SK-N-SH (cell line): Measurements from ENCODE around the gene GUCY2C.

Source experiments
- CTCF ChIP-seq: fragments of 200-600 bp; sonication (generic); IDR thresholded peaks from 2 replicates; pipeline ENCODE4 v1.6.1; 2017; ENCODE audit warnings: antibody characterized with exemption, mild to moderate bottlenecking, moderate library complexity
- EP300 ChIP-seq, 2 experiments: IDR thresholded peaks; 2 replicates each; pipeline versions ENCODE4 v1.4.0 to v1.6.1; 2012; ENCODE audit warnings: borderline replicate concordance in 1 of 2, low read depth in 1 of 2, low read length in 1 of 2
- FOSL2 ChIP-seq: IDR thresholded peaks from 2 replicates; pipeline ENCODE4 v1.4.0; 2012; ENCODE audit warnings: low read depth, mild to moderate bottlenecking, moderate library complexity, borderline replicate concordance
- FOXM1 ChIP-seq: IDR thresholded peaks from 2 replicates; pipeline ENCODE4 v1.4.0; 2012; ENCODE audit warnings: low read depth, mild to moderate bottlenecking
- NFIC ChIP-seq: IDR thresholded peaks from 2 replicates; pipeline ENCODE4 v1.4.0; 2012; ENCODE audit warnings: borderline replicate concordance
- NRF1 ChIP-seq: IDR thresholded peaks from 2 replicates; pipeline ENCODE4 v1.6.1; 2012; ENCODE audit warnings: low read depth, mild to moderate bottlenecking, low read length
- POLR2AphosphoS5 ChIP-seq: IDR thresholded peaks from 2 replicates; pipeline ENCODE4 v1.6.1; 2012; ENCODE audit warnings: low read depth, low read length
- YY1 ChIP-seq: IDR thresholded peaks from 2 replicates; pipeline ENCODE4 v1.4.0; 2012; ENCODE audit warnings: low read depth, mild to moderate bottlenecking
- TF ChIP-seq, protein P1 (sequence below): fragments of 150-350 bp; IDR thresholded peaks from 2 replicates; pipeline ENCODE4 v1.6.1; 2017; ENCODE audit warnings: antibody characterized with exemption, low read length, low read depth, borderline replicate concordance

DNA sequence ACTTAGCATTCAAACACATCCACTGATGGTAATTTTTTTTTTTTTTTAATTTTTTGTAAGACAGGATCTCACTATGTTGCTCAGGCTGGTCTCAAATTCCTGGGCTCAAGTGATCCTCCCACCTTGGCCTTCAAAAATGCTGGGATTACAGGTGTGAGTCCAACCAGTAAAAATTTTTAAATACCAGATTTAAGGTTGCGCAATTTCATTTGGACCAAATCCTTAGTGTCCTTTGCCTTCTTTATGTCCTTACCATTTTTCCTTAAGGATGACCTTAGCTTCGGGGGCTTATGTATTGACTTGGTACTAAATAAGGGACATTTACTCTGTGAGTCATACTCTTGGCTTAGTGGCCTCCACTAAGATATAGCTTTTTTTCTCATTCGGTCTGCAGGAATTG lies 124.6 kb downstream of the GUCY2C start:
- TF ChIP-seq CTCF (no peak), FOXM1 (no peak), FOSL2 (no peak), NFIC (no peak), YY1 (no peak), POLR2AphosphoS5 (no peak), EP300 (IDR thresholded peaks at IDR 0.05; ENCODE audit: borderline replicate concordance in 1 of 2, low read depth in 1 of 2, low read length in 1 of 2) (no peak), NRF1 (no peak)
- TF ChIP-seq, protein P1, sequence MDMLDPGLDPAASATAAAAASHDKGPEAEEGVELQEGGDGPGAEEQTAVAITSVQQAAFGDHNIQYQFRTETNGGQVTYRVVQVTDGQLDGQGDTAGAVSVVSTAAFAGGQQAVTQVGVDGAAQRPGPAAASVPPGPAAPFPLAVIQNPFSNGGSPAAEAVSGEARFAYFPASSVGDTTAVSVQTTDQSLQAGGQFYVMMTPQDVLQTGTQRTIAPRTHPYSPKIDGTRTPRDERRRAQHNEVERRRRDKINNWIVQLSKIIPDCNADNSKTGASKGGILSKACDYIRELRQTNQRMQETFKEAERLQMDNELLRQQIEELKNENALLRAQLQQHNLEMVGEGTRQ = no peak
